Measurements from ENCODE around the gene EPS15. TPM values are rescaled to one million over a fixed set of nuclear protein-coding genes. Genes with fewer than 3 reads are reported as not detected.
"Not testable (repeated sequence)": the region's sequence is repeated elsewhere in the genome, so short reads cannot be mapped to it uniquely, and the experiment has no call there.

Gene EPS15
- total RNA-seq, 1 donor from 2014 or later: 42.0 TPM

- H3K27me3 Mint-ChIP-seq (ENCODE audit: insufficient read depth, low read depth): no peaks in the 10 kb centered on the region
- Histone ChIP-seq H3K4me2 (no peak overlapping the region), H3K4me3 (no peak overlapping the region), H3K4me1 (no peaks in the 10 kb centered on the region), H3F3A (ENCODE audit: low read depth) (no peaks in the 10 kb centered on the region), H3K79me2 (ENCODE audit: low read depth) (peaks cover 62% of the 10 kb centered on the region), H3K27ac (no peak overlapping the region), H3K9ac (no peak overlapping the region), H2AFZ (replicated peaks) (no peak overlapping the region), H3K9me3 (ENCODE audit: low read depth) (no peaks in the 10 kb centered on the region), H3K36me3 (no peaks in the 10 kb centered on the region), H3K27me3 (no peaks in the 10 kb centered on the region), H4K20me1 (ENCODE audit: low read depth) (peaks cover 4% of the 10 kb centered on the region)
- DNase-seq (ENCODE audit: low spot score): no peak
- TF ChIP-seq EZH2 (IDR thresholded peaks at IDR 0.05) (no peak), EZH2phosphoT487 (IDR thresholded peaks at IDR 0.05) (no peak), CTCF (IDR thresholded peaks at IDR 0.05) (no peak)
- no peak overlapping the region for H3K4me3 Mint-ChIP-seq
- H3K4me1 Mint-ChIP-seq: no peaks in the 10 kb centered on the region
- peaks cover 13% of the 10 kb centered on the region for H3K9me3 Mint-ChIP-seq
- peaks cover 15% of the 10 kb centered on the region for H3K36me3 Mint-ChIP-seq
- no peak overlapping the region for H3K27ac Mint-ChIP-seq
Measured at GRCh38 chr1:51506537-51506936, 12.5 kb downstream of the EPS15 start.

- Histone ChIP-seq H3K4me1 (no peaks in the 10 kb centered on the region), H3K4me2 (no peak overlapping the region), H3K27ac (no peak overlapping the region), H3K79me2 (ENCODE audit: low read depth) (peaks cover 46% of the 10 kb centered on the region), H3K36me3 (no peaks in the 10 kb centered on the region), H3K9me3 (ENCODE audit: low read depth) (no peaks in the 10 kb centered on the region), H2AFZ (replicated peaks) (no peak overlapping the region), H4K20me1 (ENCODE audit: low read depth) (peaks cover under 1% of the 10 kb centered on the region), H3K4me3 (no peak overlapping the region), H3K27me3 (no peaks in the 10 kb centered on the region), H3K9ac (no peak overlapping the region), H3F3A (ENCODE audit: low read depth) (no peaks in the 10 kb centered on the region)
- TF ChIP-seq EZH2 (IDR thresholded peaks at IDR 0.05) (no peak), EZH2phosphoT487 (IDR thresholded peaks at IDR 0.05) (no peak), CTCF (IDR thresholded peaks at IDR 0.05) (no peak)
- H3K4me1 Mint-ChIP-seq: no peaks in the 10 kb centered on the region
- peaks cover 19% of the 10 kb centered on the region for H3K36me3 Mint-ChIP-seq
- peaks cover 14% of the 10 kb centered on the region for H3K9me3 Mint-ChIP-seq
- no peak for DNase-seq (ENCODE audit: low spot score)
- H3K27ac Mint-ChIP-seq: no peak overlapping the region
- H3K27me3 Mint-ChIP-seq (ENCODE audit: insufficient read depth, low read depth): no peaks in the 10 kb centered on the region
- no peak overlapping the region for H3K4me3 Mint-ChIP-seq
Measured at GRCh38 chr1:51504806-51505525, 14.1 kb downstream of the EPS15 start.

- not testable (repeated sequence) for H3K9me3 ChIP-seq (ENCODE audit: low read depth); H3K27ac ChIP-seq; H3K4me1 Mint-ChIP-seq; H3K27me3 Mint-ChIP-seq (ENCODE audit: insufficient read depth, low read depth); H3K27me3 ChIP-seq; H3K4me3 Mint-ChIP-seq; H3K27ac Mint-ChIP-seq; H3K4me3 ChIP-seq; DNase-seq (ENCODE audit: low spot score); H3K9ac ChIP-seq; H3K4me2 ChIP-seq; H2AFZ ChIP-seq (replicated peaks); H3K36me3 ChIP-seq; H3F3A ChIP-seq (ENCODE audit: low read depth); H3K4me1 ChIP-seq; H4K20me1 ChIP-seq (ENCODE audit: low read depth)
- peaks cover 24% of the 10 kb centered on the region for H3K36me3 Mint-ChIP-seq
- H3K79me2 ChIP-seq (ENCODE audit: low read depth): peaks cover 47% of the 10 kb centered on the region
- H3K9me3 Mint-ChIP-seq: peaks cover 17% of the 10 kb centered on the region
Measured at GRCh38 chr1:51501218-51501630, 17.8 kb downstream of the EPS15 start.

GRCh38 chr1:51499694-51500093 is 19.4 kb downstream of the EPS15 start:
- Histone ChIP-seq H4K20me1 (ENCODE audit: low read depth) (no peaks in the 10 kb centered on the region), H3K36me3 (no peaks in the 10 kb centered on the region), H3K27me3 (no peaks in the 10 kb centered on the region), H3K27ac (no peak overlapping the region), H2AFZ (replicated peaks) (no peak overlapping the region), H3K4me2 (no peak overlapping the region), H3K79me2 (ENCODE audit: low read depth) (peaks cover 36% of the 10 kb centered on the region), H3F3A (ENCODE audit: low read depth) (no peaks in the 10 kb centered on the region), H3K4me1 (no peaks in the 10 kb centered on the region), H3K4me3 (no peak overlapping the region), H3K9ac (no peak overlapping the region), H3K9me3 (ENCODE audit: low read depth) (no peaks in the 10 kb centered on the region)
- no peak for TF ChIP-seq EZH2phosphoT487 (IDR thresholded peaks at IDR 0.05)
- no peak for DNase-seq (ENCODE audit: low spot score)
- no peak overlapping the region for H3K4me3 Mint-ChIP-seq
- H3K4me1 Mint-ChIP-seq: no peaks in the 10 kb centered on the region
- H3K36me3 Mint-ChIP-seq: peaks cover 19% of the 10 kb centered on the region
- no peak overlapping the region for H3K27ac Mint-ChIP-seq
- H3K27me3 Mint-ChIP-seq (ENCODE audit: insufficient read depth, low read depth): no peaks in the 10 kb centered on the region
- H3K9me3 Mint-ChIP-seq: peaks cover 17% of the 10 kb centered on the region

All from neural progenitor cell (in vitro differentiated cells).